Large intestine (tissue), 3 donors: ENCODE measurements around the gene ARHGAP44. TPM values are rescaled to one million over a fixed set of nuclear protein-coding genes. Genes with fewer than 3 reads are reported as not detected.
"Not testable (repeated sequence)": the region's sequence is repeated elsewhere in the genome, so short reads cannot be mapped to it uniquely, and the experiment has no call there.

ENCODE experiments used
- DNase-seq, 2 donors: peaks; one replicate each; pipeline versions ENCODE4 v3.0.0 to v3.0.0-alpha.2; 2013
- H3K27ac ChIP-seq: one replicate; pipeline ENCODE4 v1.5.1; 2013; ENCODE audit warnings: low read length
- H3K27me3 ChIP-seq: 2 replicates; pipeline ENCODE4 v1.6.1; 2013; ENCODE audit warnings: low read length; ENCODE audit not compliant: control insufficient read depth, insufficient read depth
- H3K36me3 ChIP-seq: 2 replicates; pipeline ENCODE4 v1.6.1; 2013; ENCODE audit warnings: low read length; ENCODE audit not compliant: control insufficient read depth, insufficient read depth
- H3K4me1 ChIP-seq: one replicate; pipeline ENCODE4 v1.6.1; 2013; ENCODE audit warnings: low read length; ENCODE audit not compliant: control insufficient read depth, insufficient read depth
- H3K4me3 ChIP-seq: one replicate; pipeline ENCODE4 v1.5.1; 2013; ENCODE audit warnings: low read length
- H3K9me3 ChIP-seq: one replicate; pipeline ENCODE4 v1.6.1; 2013; ENCODE audit warnings: mild to moderate bottlenecking, low read depth, low read length, moderate library complexity; ENCODE audit not compliant: control insufficient read depth
- WGBS: methylation state at CpG from one replicate; pipeline ENCODE4 v1.1.5; 2013; ENCODE audit warnings: low lambda C conversion rate; ENCODE audit not compliant: insufficient coverage; 5-methylcytosine and 5-hydroxymethylcytosine counted together
- polyA plus RNA-seq: library from polyadenylated mRNA; unstranded; fragments of 120-200 nt; gene quantifications from one replicate; pipeline ENCODE4 v1.2.1, GENCODE V29; 2013

ARHGAP44 gene
- polyA plus RNA-seq, 1 donor, result 3.2 TPM

- DNase-seq, result no peak
- WGBS, result no CpG with 5 or more reads among the region's 3 CpGs
Observed at GRCh38 chr17:12856416-12856815, 67.1 kb downstream of the ARHGAP44 start.

GRCh38 chr17:12857592-12857991, 68.3 kb downstream of the ARHGAP44 start:
- no peak for DNase-seq
- Histone ChIP-seq H3K27me3 (no peaks in the 10 kb centered on the region), H3K9me3 (no peaks in the 10 kb centered on the region), H3K36me3 (no peaks in the 10 kb centered on the region), H3K4me3 (no peak overlapping the region), H3K27ac (no peak overlapping the region), H3K4me1 (no peaks in the 10 kb centered on the region)
- WGBS, result 100% methylated on average over 1 of the region's 2 CpGs

More at GRCh38 chr17:12856416-12856815, 67.1 kb downstream of the ARHGAP44 start:
- Histone ChIP-seq H3K36me3 (no peaks in the 10 kb centered on the region), H3K27ac (no peak overlapping the region), H3K9me3 (no peaks in the 10 kb centered on the region), H3K27me3 (no peaks in the 10 kb centered on the region), H3K4me3 (no peak overlapping the region), H3K4me1 (no peaks in the 10 kb centered on the region)

GRCh38 chr17:12859520-12859919, 70.2 kb downstream of the ARHGAP44 start:
- no peaks in the 10 kb centered on the region for H3K36me3 ChIP-seq
- DNase-seq, result no peak
- H3K4me1 ChIP-seq, result no peaks in the 10 kb centered on the region
- no CpG with 5 or more reads among the region's 9 CpGs for WGBS
- H3K27ac ChIP-seq, result no peak overlapping the region
- no peak overlapping the region for H3K4me3 ChIP-seq
- H3K9me3 ChIP-seq, result no peaks in the 10 kb centered on the region
- no peaks in the 10 kb centered on the region for H3K27me3 ChIP-seq

- Histone ChIP-seq H3K4me1 (no peaks in the 10 kb centered on the region), H3K9me3 (no peaks in the 10 kb centered on the region), H3K4me3 (no peak overlapping the region), H3K27ac (no peak overlapping the region), H3K27me3 (no peaks in the 10 kb centered on the region), H3K36me3 (no peaks in the 10 kb centered on the region)
- DNase-seq, result no peak
- 100% methylated on average over 3 of the region's 3 CpGs for WGBS
Observed at GRCh38 chr17:12865769-12866168, 76.5 kb downstream of the ARHGAP44 start.

- Histone ChIP-seq H3K4me3 (no peak overlapping the region), H3K27me3 (no peaks in the 10 kb centered on the region), H3K9me3 (no peaks in the 10 kb centered on the region), H3K36me3 (no peaks in the 10 kb centered on the region), H3K4me1 (no peaks in the 10 kb centered on the region), H3K27ac (no peak overlapping the region)
- DNase-seq, result no peak
- WGBS, result no CpG with 5 or more reads among the region's 4 CpGs
Observed at GRCh38 chr17:12866244-12866643, 76.9 kb downstream of the ARHGAP44 start.

- H3K36me3 ChIP-seq, result no peaks in the 10 kb centered on the region
- H3K27me3 ChIP-seq, result no peaks in the 10 kb centered on the region
- no peak overlapping the region for H3K27ac ChIP-seq
- H3K9me3 ChIP-seq, result no peaks in the 10 kb centered on the region
- H3K4me3 ChIP-seq, result no peak overlapping the region
- 100% methylated on average over 1 of the region's 5 CpGs for WGBS
- no peak for DNase-seq
- H3K4me1 ChIP-seq, result no peaks in the 10 kb centered on the region
Observed at GRCh38 chr17:12867726-12868125, 78.4 kb downstream of the ARHGAP44 start.

- H3K36me3 ChIP-seq, H3K9me3 ChIP-seq, H3K27me3 ChIP-seq, H3K4me1 ChIP-seq, H3K4me3 ChIP-seq, H3K27ac ChIP-seq, DNase-seq: not testable (repeated sequence)
- 82% methylated on average over 3 of the region's 7 CpGs for WGBS
Observed at GRCh38 chr17:12873415-12874125, 84.3 kb downstream of the ARHGAP44 start.

GRCh38 chr17:12877953-12878669, 88.8 kb downstream of the ARHGAP44 start:
- H3K36me3 ChIP-seq, result no peaks in the 10 kb centered on the region
- no peak for DNase-seq
- H3K27me3 ChIP-seq, result no peaks in the 10 kb centered on the region
- H3K4me3 ChIP-seq, result no peak overlapping the region
- no peaks in the 10 kb centered on the region for H3K9me3 ChIP-seq
- no peaks in the 10 kb centered on the region for H3K4me1 ChIP-seq
- WGBS, result 89% methylated on average over 2 of the region's 8 CpGs
- H3K27ac ChIP-seq, result no peak overlapping the region

GRCh38 chr17:12879096-12879495, 89.8 kb downstream of the ARHGAP44 start:
- not testable (repeated sequence) for H3K4me3 ChIP-seq, H3K27ac ChIP-seq, DNase-seq, H3K4me1 ChIP-seq, H3K27me3 ChIP-seq, H3K9me3 ChIP-seq, H3K36me3 ChIP-seq
- WGBS, result no CpG with 5 or more reads among the region's 5 CpGs

GRCh38 chr17:12883472-12883871, 94.2 kb downstream of the ARHGAP44 start:
- no peak for DNase-seq
- Histone ChIP-seq H3K36me3 (no peaks in the 10 kb centered on the region), H3K4me1 (no peaks in the 10 kb centered on the region), H3K27me3 (no peaks in the 10 kb centered on the region), H3K9me3 (no peaks in the 10 kb centered on the region), H3K4me3 (no peak overlapping the region), H3K27ac (no peak overlapping the region)
- WGBS, result 82% methylated on average over 1 of the region's 2 CpGs
